ENCODE data around the gene PROCA1.

Gene PROCA1

DNA sequence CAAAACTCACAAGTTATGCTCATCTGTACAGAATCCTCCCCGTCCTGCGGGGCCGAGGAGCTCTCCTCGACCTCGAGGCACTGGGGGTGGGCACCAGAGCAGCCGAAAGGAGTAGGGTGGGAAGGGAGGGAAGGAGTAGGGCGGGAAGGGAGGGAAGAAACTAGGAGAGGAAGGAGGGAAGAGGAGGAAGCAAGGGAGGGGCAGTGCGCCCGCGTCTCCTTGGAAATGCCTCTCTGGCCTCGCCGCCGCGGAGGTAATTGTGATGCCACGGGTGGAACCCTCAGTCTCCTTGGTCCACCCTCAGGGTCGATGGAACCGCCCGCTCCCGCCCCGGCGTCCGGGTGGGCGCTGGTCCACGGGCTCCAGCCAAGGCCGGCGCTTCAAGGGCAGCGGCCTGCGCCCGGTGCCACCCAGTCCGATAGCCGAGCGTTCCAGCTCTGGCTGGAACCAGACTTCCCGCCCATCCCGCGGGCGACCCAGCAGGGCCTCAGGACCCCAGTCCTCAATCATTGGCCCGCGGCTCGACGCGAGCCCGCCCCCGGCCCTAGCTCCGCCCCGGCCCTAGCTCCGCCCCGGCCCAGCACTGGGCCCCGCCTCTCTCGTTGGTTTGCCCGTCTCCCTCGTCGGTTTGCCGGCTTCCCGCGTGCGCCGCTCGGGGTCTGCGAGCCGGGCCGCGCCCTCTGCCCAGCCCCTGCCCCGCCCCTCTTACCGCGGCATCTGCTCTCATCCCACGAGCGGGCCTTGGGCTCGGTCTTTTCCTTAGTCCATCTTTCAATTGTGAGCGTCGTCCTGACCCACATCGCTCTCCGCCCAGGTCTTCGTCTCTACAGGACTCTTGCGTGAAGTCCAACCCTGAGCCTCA is 596 bp downstream of the PROCA1 start:
- Histone ChIP-seq H3K9me3 (ENCODE audit: control insufficient read depth, insufficient read depth, low read length) (no peaks in the 10 kb centered on the region), H3K4me1 (ENCODE audit: control insufficient read depth, low read length) (peaks cover 26% of the 10 kb centered on the region), H3K9me2 (replicated peaks; ENCODE audit: control insufficient read depth, low read length) (no peaks in the 10 kb centered on the region), H3K27me3 (ENCODE audit: control insufficient read depth, low read length) (no peaks in the 10 kb centered on the region), H4K20me1 (ENCODE audit: control insufficient read depth, insufficient read depth, low read depth, low read length) (no peaks in the 10 kb centered on the region), H3K27ac (ENCODE audit: low read depth, low read length) (peak overlapping the region; percentile 65), H3K36me3 (ENCODE audit: control insufficient read depth, low read length) (peaks cover 5% of the 10 kb centered on the region; the same call in 1 of the 2 replicates), H3K79me2 (ENCODE audit: control insufficient read depth, low read length) (peaks cover 9% of the 10 kb centered on the region), H3F3A (ENCODE audit: control insufficient read depth, insufficient read depth) (peaks cover 12% of the 10 kb centered on the region), H3K4me3 (ENCODE audit: low read length) (peak overlapping the region; percentile 92), H3K4me2 (ENCODE audit: low read length) (peak overlapping the region; percentile 91)
- TF ChIP-seq EZH2phosphoT487 (IDR thresholded peaks at IDR 0.05; ENCODE audit: borderline replicate concordance, low read length), result no peak
- no peak for TF ChIP-seq CTCF (IDR thresholded peaks at IDR 0.05; ENCODE audit: low read depth, low read length, poor library complexity, severe bottlenecking)

- H3K9me3 ChIP-seq (ENCODE audit: control insufficient read depth, insufficient read depth, low read length), result no peaks in the 10 kb centered on the region
- peaks cover 21% of the 10 kb centered on the region for H3K4me1 ChIP-seq (ENCODE audit: control insufficient read depth, low read length)
- no peak overlapping the region for H3K27ac ChIP-seq (ENCODE audit: low read depth, low read length)
- no peaks in the 10 kb centered on the region for H3K27me3 ChIP-seq (ENCODE audit: control insufficient read depth, low read length)
- H4K20me1 ChIP-seq (ENCODE audit: control insufficient read depth, insufficient read depth, low read depth, low read length), result no peaks in the 10 kb centered on the region
- H3K4me2 ChIP-seq (ENCODE audit: low read length), result no peak overlapping the region
- H3K79me2 ChIP-seq (ENCODE audit: control insufficient read depth, low read length), result peaks cover 9% of the 10 kb centered on the region
- H3F3A ChIP-seq (ENCODE audit: control insufficient read depth, insufficient read depth), result peaks cover 10% of the 10 kb centered on the region
- H3K4me3 ChIP-seq (ENCODE audit: low read length), result no peak overlapping the region
- TF ChIP-seq EZH2phosphoT487 (IDR thresholded peaks at IDR 0.05; ENCODE audit: borderline replicate concordance, low read length) (no peak), CTCF (IDR thresholded peaks at IDR 0.05; ENCODE audit: low read depth, low read length, poor library complexity, severe bottlenecking) (no peak)
- H3K36me3 ChIP-seq (ENCODE audit: control insufficient read depth, low read length), result peaks cover 27% of the 10 kb centered on the region
- H3K9me2 ChIP-seq (replicated peaks; ENCODE audit: control insufficient read depth, low read length), result no peaks in the 10 kb centered on the region
Observed at GRCh38 chr17:28707339-28707720, 4.4 kb downstream of the PROCA1 start.

DNA sequence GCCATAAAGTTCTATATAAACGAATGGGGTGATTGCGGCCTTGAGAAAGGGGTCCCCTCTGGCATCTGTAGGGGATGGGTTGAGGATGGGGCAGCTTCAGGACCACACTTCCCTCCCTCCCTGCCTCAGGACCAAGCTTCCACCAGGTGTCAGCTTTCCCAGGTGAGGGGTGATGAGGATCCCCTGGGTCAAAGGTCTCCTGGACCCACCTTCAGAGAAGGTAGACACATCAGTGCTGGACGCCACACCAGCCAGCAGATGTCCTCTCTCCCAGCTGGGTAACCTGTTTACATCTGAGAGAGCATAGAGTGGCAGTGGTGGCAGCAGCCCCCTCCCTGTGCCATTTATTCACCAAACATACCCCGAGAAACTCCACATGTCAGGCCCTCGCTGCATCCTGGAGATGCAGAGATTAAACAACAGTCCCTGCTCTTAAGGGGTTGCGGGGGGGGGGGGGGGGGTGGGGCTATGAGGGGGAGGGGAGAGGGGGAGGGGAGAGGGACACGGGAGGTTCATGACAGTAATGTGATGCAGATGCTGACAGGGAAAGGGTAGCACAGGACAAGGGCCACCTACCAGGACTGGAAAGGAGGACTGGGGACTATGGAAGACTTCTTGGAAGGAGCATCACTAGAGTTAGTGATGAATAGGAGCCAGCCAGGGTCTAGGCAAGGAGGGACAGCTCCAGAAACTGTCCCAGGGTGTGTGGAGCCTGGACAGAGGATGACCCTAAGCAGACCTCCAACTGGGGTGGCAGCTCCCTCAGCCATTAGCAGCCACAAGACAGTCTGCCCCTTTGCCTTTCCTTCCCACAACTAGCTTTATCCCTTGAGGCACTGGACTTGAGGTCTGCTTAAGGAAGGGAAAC is 5.0 kb downstream of the PROCA1 start:
- peaks cover 9% of the 10 kb centered on the region for H3K79me2 ChIP-seq (ENCODE audit: control insufficient read depth, low read length)
- H3K4me1 ChIP-seq (ENCODE audit: control insufficient read depth, low read length), result peaks cover 14% of the 10 kb centered on the region
- peaks cover 10% of the 10 kb centered on the region for H3F3A ChIP-seq (ENCODE audit: control insufficient read depth, insufficient read depth)
- no peaks in the 10 kb centered on the region for H3K27me3 ChIP-seq (ENCODE audit: control insufficient read depth, low read length)
- H3K27ac ChIP-seq (ENCODE audit: low read depth, low read length), result no peak overlapping the region
- no peaks in the 10 kb centered on the region for H3K9me2 ChIP-seq (replicated peaks; ENCODE audit: control insufficient read depth, low read length)
- no peak for TF ChIP-seq CTCF (IDR thresholded peaks at IDR 0.05; ENCODE audit: low read depth, low read length, poor library complexity, severe bottlenecking)
- no peak for TF ChIP-seq EZH2phosphoT487 (IDR thresholded peaks at IDR 0.05; ENCODE audit: borderline replicate concordance, low read length)
- H3K9me3 ChIP-seq (ENCODE audit: control insufficient read depth, insufficient read depth, low read length), result no peaks in the 10 kb centered on the region
- H3K4me2 ChIP-seq (ENCODE audit: low read length), result no peak overlapping the region
- peaks cover 33% of the 10 kb centered on the region for H3K36me3 ChIP-seq (ENCODE audit: control insufficient read depth, low read length)
- H3K4me3 ChIP-seq (ENCODE audit: low read length), result no peak overlapping the region
- H4K20me1 ChIP-seq (ENCODE audit: control insufficient read depth, insufficient read depth, low read depth, low read length), result no peaks in the 10 kb centered on the region
